MG63 (cell line): ENCODE measurements around the gene MAP4K3. TPM values are rescaled to one million over a fixed set of nuclear protein-coding genes. Genes with fewer than 3 reads are reported as not detected.

Experiments used
- DNase-seq: peaks from one replicate; pipeline ENCODE4 v3.0.0-alpha.2; 2020
- H3K27me3 ChIP-seq: fragments of 250-450 bp; sonication (Bioruptor Pico); 2 replicates; pipeline ENCODE4 v1.5.1; 2020; ENCODE audit warnings: mild to moderate bottlenecking, moderate library complexity
- H3K36me3 ChIP-seq: fragments of 250-450 bp; sonication (Bioruptor Pico); 2 replicates; pipeline ENCODE4 v1.5.1; 2020; ENCODE audit warnings: mild to moderate bottlenecking, moderate library complexity
- H3K4me3 ChIP-seq: fragments of 250-450 bp; sonication (Bioruptor Pico); 2 replicates; pipeline ENCODE4 v1.5.1; 2020; ENCODE audit warnings: mild to moderate bottlenecking, moderate library complexity
- H3K9me3 ChIP-seq: fragments of 250-450 bp; sonication (Bioruptor Pico); 2 replicates; pipeline ENCODE4 v1.5.1; 2020; ENCODE audit warnings: mild to moderate bottlenecking, moderate library complexity
- total RNA-seq: library from RNA; depleted of rRNA; stranded (reverse); fragments of >200 nt; shearing (Covaris generic); gene quantifications from 2 replicates; pipeline ENCODE4 v1.2.3, GENCODE V29; 2014; ENCODE audit warnings: low replicate concordance

Gene MAP4K3
- total RNA-seq, 1 experiment from 2014 or later = 8.7 TPM

DNA sequence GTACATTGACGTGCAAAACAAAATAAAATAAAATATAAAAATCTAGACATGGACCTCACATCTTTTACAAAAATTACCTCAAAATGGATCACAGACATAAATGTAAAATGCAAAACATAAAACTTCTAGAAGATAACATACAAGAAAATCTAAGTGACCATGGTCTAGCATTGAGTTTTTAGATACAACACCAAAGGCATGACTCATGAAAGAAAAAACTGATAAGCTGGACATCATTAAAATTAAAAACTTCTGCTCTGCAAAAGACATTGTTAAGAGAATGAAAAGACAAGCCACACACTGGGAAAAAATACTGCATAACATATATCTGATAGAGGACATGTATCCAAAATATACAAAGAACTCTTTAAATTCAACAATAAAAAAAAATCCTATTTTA lies 14.4 kb downstream of the MAP4K3 start:
- no peaks in the 10 kb centered on the region for H3K36me3 ChIP-seq
- H3K4me3 ChIP-seq = no peak overlapping the region
- no peak for DNase-seq
- H3K9me3 ChIP-seq = no peaks in the 10 kb centered on the region
- H3K27me3 ChIP-seq = no peaks in the 10 kb centered on the region

GRCh38 chr2:39421354-39421753 lies 15.7 kb downstream of the MAP4K3 start:
- H3K9me3 ChIP-seq = no peaks in the 10 kb centered on the region

DNA sequence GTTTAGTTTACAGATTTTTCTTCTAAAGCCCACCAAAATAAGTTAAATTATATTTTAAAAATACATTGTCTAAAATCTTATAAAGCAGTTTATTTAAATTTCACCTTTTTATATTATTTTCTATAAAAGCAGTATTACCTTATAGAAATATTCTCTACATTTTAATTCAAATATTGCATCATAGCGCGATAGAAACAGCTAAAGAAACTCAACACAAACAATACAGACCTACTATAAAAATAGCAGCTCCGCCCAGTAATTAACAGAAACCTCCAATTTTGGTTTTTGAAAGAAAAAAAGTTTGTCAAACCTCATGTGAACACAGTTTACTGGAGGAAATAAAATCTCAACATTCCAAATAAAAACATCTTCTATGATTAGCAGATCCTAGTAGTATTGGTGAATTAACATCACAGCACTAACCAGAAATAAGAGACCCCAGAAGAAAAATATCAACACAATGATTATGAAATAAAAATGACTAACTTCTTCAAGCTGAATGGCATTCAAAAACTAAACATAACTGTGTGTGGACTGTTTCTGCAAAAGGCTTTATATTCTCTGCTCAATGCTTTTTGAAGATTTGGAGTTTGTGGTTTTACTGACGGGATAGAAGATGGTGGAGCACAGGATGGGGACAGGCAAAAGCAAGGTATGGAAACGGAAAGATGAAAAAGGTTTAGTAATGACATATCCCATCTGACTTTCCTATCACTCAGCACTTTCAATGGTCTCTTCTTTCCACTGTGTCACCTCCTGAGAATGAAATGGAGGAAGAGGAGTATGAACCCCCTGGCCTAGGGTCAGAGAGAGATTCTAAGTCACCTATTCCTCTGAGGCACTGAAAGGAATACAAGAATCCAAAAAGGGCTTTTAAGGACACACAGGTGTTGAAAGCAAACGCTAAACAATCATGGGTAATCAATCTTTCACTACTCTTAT lies 17.5 kb downstream of the MAP4K3 start:
- 0 out of 2 replicates have a peak overlapping the region, but pooled peaks have one; percentile 1 for H3K4me3 ChIP-seq
- no peaks in the 10 kb centered on the region for H3K36me3 ChIP-seq
- H3K27me3 ChIP-seq = no peaks in the 10 kb centered on the region
- no peak for DNase-seq
- H3K9me3 ChIP-seq = no peaks in the 10 kb centered on the region

More at GRCh38 chr2:39421354-39421753, 15.7 kb downstream of the MAP4K3 start:
- H3K4me3 ChIP-seq = no peak overlapping the region
- no peaks in the 10 kb centered on the region for H3K36me3 ChIP-seq
- DNase-seq = no peak
- H3K27me3 ChIP-seq = no peaks in the 10 kb centered on the region

DNA sequence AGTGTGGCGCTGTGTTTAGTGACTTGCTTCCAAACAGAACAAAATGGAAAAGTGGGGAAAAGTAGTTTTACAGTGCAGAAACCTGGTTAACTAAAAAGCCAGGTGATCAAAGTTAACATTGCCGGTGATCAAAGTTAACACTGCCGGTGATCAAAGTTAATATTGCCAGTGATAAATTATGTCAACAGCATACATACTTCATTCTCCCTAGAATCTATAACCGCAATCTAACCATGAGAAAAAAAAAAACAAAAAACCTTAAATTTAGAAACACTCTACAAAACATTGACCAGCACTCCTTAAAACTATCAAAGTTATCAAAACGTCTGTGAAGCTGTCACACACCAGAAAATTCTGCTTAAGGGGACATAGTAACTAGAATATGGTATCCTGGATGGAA lies 18.6 kb downstream of the MAP4K3 start:
- no peaks in the 10 kb centered on the region for H3K9me3 ChIP-seq
- H3K36me3 ChIP-seq = no peaks in the 10 kb centered on the region
- no peak for DNase-seq
- no peaks in the 10 kb centered on the region for H3K27me3 ChIP-seq
- peak overlapping the region; percentile 1; the same call in 1 of the 2 replicates for H3K4me3 ChIP-seq

DNA sequence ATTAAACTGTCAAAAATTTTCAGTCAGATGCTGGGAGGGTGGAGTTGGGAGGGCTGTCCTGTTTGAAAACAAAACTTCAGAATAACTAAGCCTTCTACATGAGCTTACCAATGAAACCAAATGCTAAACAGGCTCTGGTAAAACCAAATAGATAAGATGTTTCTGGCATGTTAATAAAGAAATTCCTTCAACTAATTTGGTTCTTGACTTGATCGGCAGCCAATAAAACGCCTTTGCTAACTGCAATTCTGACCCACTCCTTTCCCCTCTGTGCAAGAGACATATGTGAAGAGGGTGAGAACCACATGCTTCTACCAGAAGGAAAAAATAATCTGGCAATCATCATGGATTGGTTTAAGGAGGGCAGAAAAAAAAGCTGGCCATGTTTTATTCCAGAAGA lies 20.9 kb downstream of the MAP4K3 start:
- DNase-seq = no peak
- Histone ChIP-seq H3K36me3 (no peaks in the 10 kb centered on the region), H3K27me3 (no peaks in the 10 kb centered on the region), H3K4me3 (no peak overlapping the region), H3K9me3 (no peaks in the 10 kb centered on the region)

GRCh38 chr2:39413063-39413737 lies 23.9 kb downstream of the MAP4K3 start:
- no peaks in the 10 kb centered on the region for H3K9me3 ChIP-seq
- no peaks in the 10 kb centered on the region for H3K36me3 ChIP-seq
- no peak for DNase-seq
- no peak overlapping the region for H3K4me3 ChIP-seq
- H3K27me3 ChIP-seq = no peaks in the 10 kb centered on the region

DNA sequence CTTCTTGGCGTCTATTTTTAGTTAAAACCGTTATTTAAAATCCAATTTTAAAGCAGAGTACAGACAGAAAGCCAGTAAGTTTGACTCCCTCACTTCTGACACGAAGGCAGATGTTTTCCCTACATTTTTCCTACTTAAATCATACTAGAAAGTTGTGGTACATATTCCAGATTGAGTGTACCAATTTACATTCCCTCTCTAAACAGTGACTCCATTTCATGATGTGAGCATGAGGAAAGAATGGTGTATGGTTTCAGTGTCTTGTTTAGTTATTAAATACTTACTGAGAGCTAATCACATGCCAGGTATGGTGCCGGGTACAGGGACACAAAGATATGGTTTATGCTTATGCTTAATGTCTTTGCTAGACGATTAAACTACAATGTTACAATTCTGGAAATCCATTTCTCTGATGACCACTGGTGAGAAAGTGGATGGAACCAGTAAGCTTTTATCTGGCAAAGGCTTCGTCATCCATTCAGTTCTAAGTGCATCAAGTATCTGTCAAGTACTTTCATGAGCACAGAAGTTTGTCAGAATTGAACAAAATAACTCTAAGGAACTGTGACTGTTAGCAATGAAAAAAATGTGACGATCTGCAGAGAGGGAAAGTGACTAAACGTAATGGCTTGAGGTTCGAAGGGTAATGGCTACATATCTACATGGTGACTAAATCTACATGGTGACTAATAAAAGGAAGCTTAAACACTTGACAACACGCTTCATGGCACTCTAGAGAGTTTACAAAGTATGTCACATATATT lies 25.7 kb downstream of the MAP4K3 start:
- H3K9me3 ChIP-seq = no peaks in the 10 kb centered on the region
- H3K27me3 ChIP-seq = no peaks in the 10 kb centered on the region
- no peak for DNase-seq
- no peaks in the 10 kb centered on the region for H3K36me3 ChIP-seq
- H3K4me3 ChIP-seq = peak overlapping the region; percentile 19

DNA sequence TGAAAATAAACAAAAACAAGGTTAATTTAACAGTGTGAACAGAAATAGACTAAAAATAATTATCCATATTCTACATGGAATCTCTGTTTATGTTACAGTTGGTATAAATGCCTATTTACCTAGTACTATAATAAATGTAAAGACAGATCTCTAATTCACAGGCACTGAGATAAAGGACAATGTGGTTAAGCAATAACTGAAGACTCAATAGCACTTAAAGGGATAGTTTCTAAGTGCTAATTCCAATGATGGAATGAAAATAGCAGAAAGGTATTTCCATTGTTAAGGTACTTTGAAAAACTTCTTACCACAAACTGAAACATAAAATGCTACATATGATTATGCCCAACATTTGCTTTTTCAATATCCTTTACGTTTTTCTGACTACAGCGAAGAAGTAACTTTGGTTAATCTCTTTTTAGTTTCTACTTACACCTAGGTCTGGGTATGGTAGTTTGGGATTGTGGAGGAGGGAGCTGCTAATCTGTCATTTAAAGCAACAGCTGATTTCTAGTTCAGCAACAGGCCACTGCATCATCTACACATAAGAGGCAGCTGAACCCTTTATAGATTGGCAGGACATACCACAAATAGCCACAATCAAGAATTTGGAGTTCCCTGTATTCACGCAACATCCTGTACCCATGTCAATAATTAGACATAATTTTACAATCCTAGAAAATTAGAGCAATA lies 27.2 kb downstream of the MAP4K3 start:
- no peak for DNase-seq
- no peaks in the 10 kb centered on the region for H3K27me3 ChIP-seq

GRCh38 chr2:39408351-39409136 lies 28.5 kb downstream of the MAP4K3 start:
- H3K27me3 ChIP-seq = no peaks in the 10 kb centered on the region
- no peaks in the 10 kb centered on the region for H3K36me3 ChIP-seq
- H3K9me3 ChIP-seq = no peaks in the 10 kb centered on the region
- DNase-seq = no peak
- no peak overlapping the region for H3K4me3 ChIP-seq

More for the DNA sequence above, 27.2 kb downstream of the MAP4K3 start:
- no peak overlapping the region for H3K4me3 ChIP-seq
- no peaks in the 10 kb centered on the region for H3K36me3 ChIP-seq
- H3K9me3 ChIP-seq = no peaks in the 10 kb centered on the region

DNA sequence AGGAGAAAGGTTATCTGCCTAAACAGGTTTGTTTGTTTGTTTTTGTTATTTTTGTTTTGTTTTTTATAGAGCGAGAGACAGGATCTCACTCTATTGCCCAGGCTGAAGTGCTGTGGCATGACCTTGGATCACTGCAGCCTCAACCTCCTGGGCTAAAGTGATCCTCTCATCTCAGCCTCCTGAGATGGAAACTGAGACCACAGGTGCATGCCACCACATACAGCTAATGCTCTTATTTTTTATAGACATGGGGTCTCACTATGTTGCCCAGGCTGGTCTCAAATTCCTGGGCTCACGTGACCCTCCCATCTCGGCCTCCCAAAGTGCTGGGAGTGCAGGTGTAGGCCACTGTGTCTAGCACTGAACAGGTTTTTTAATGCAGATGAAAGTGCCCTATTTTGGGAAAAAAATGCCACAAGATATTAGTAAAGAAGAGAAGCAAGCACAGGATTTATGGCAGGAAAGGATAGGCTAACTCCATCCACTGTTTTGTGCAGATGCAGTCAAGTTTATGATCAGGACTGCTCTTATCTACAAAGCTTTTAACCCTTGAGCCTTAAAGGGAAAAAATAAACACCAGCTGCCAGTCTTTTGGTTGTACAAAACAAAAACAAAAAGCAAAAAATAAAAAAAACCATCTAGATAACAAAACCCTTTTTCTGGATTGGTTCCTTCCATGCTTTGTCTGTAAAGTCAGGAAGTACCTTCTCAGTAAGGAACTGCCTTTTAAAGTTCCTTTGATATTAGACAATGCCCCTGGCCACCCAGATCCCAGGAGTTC lies 29.4 kb downstream of the MAP4K3 start:
- Histone ChIP-seq H3K27me3 (no peaks in the 10 kb centered on the region), H3K36me3 (no peaks in the 10 kb centered on the region), H3K4me3 (no peak overlapping the region), H3K9me3 (no peaks in the 10 kb centered on the region)
- no peak for DNase-seq

- Histone ChIP-seq H3K27me3 (no peaks in the 10 kb centered on the region), H3K4me3 (no peak overlapping the region), H3K9me3 (no peaks in the 10 kb centered on the region)
Observed at GRCh38 chr2:39405364-39405763, 31.7 kb downstream of the MAP4K3 start.

GRCh38 chr2:39403311-39403710 lies 33.8 kb downstream of the MAP4K3 start:
- DNase-seq = no peak
- no peaks in the 10 kb centered on the region for H3K9me3 ChIP-seq
- no peaks in the 10 kb centered on the region for H3K27me3 ChIP-seq
- no peak overlapping the region for H3K4me3 ChIP-seq
- H3K36me3 ChIP-seq = no peaks in the 10 kb centered on the region

More at GRCh38 chr2:39405364-39405763, 31.7 kb downstream of the MAP4K3 start:
- DNase-seq = no peak
- H3K36me3 ChIP-seq = no peaks in the 10 kb centered on the region

DNA sequence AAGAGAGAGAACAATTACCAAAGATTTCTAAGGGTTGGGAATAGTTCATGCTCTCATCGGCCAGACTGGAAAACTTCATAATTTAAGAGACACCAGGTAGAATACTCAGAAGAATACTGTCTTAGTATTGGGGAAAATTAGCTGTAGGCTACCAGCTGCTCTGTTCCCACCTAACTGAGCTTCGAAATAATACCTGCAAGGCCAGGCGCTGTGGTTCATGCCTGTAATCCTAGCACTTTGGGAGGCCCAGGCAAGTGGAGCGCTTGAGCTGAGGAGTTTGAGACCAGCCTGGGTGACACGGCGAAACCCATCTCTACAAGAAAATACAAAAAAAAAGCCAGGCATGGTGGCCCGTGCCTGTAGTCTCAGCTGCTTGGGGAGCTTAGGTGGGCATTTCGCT lies 35.8 kb downstream of the MAP4K3 start:
- no peaks in the 10 kb centered on the region for H3K27me3 ChIP-seq
- no peak for DNase-seq
- H3K9me3 ChIP-seq = no peaks in the 10 kb centered on the region
- no peak overlapping the region for H3K4me3 ChIP-seq
- H3K36me3 ChIP-seq = no peaks in the 10 kb centered on the region

DNA sequence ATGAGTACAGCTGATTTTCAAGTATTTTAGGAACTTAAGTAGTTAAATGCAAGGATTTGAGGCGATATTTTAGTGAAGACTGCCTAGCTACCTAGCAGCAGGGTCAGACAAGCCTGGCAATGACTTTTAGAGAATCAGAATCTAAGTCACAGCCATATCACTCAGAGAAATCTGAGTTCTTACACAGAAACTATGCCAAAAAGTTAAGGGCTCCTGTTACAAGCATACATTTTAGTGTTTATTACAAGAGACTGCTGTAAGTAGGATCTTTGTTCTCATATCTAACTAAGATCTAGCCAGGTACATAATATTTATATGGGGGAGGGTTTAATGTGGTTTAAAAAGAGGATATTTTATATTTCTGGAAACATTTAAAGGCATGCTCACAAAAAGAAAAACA lies 37.5 kb downstream of the MAP4K3 start:
- no peaks in the 10 kb centered on the region for H3K9me3 ChIP-seq
- no peaks in the 10 kb centered on the region for H3K36me3 ChIP-seq
- no peak overlapping the region for H3K4me3 ChIP-seq
- no peak for DNase-seq
- no peaks in the 10 kb centered on the region for H3K27me3 ChIP-seq

DNA sequence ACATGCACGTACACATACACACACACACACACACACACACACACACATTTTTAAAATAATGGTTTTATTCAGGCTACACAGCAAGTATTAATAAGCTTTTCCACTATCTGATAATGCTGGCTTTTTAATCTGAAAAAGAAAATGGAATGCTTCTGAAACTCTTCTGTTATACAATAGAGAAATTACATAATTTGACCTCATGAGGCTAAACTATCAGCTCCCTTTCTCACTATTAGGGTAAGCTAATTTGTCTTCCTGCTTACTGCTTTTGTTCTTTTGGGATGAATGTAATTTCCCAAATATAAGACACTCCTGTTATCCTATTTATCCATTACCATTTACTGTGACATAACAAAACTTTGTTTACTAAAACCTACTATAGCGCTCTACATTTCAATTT lies 41.8 kb downstream of the MAP4K3 start:
- Histone ChIP-seq H3K27me3 (no peaks in the 10 kb centered on the region), H3K4me3 (no peak overlapping the region), H3K9me3 (no peaks in the 10 kb centered on the region; the same call in 1 of the 2 replicates), H3K36me3 (peaks cover 2% of the 10 kb centered on the region; the same call in 1 of the 2 replicates)
- DNase-seq = no peak
